GM19372 (cell line): Measurements from ENCODE around the gene MED20.
"Not testable (repeated sequence)": the region's sequence is repeated elsewhere in the genome, so short reads cannot be mapped to it uniquely, and the experiment has no call there.

Experiments
- ATAC-seq: cut with Tn5 transposase; IDR thresholded peaks from one replicate; pipeline ENCODE4 v1.9.1; 2021; ENCODE audit warnings: mild to moderate bottlenecking, low read depth, moderate library complexity; ENCODE audit not compliant: unreplicated experiment

The MED20 gene

GRCh38 chr6:41920921-41921711 is at the start of gene MED20, which contains the start of gene BYSL:
Gene MED20 (minus strand): TSS chr6:41921139. CDS start chr6:41921018, 121 bp downstream.
Gene BYSL (plus strand): TSS chr6:41921499. CDS start chr6:41921563, 64 bp downstream.
- ATAC-seq, result peak; percentile 91

GRCh38 chr6:41970436-41970846 is 49.5 kb upstream of the MED20 start:
- no peak for ATAC-seq

GRCh38 chr6:41967312-41968287 is 46.7 kb upstream of the MED20 start:
- no peak for ATAC-seq

GRCh38 chr6:41966961-41967311 is 46.0 kb upstream of the MED20 start:
- no peak for ATAC-seq

- ATAC-seq, result no peak
These were observed 45.4 kb upstream of the MED20 start for GRCh38 chr6:41966214-41966920.

- no peak for ATAC-seq
These were observed 44.7 kb upstream of the MED20 start for GRCh38 chr6:41965429-41966213.

GRCh38 chr6:41964201-41964887 is 43.4 kb upstream of the MED20 start:
- ATAC-seq, result no peak

- ATAC-seq, result no peak
These were observed 42.4 kb upstream of the MED20 start for GRCh38 chr6:41963371-41963770.

GRCh38 chr6:41960028-41960427 is 39.1 kb upstream of the MED20 start:
- no peak for ATAC-seq

- ATAC-seq, result no peak
These were observed 37.3 kb upstream of the MED20 start for GRCh38 chr6:41958022-41958856.

GRCh38 chr6:41957117-41957516 is 36.2 kb upstream of the MED20 start:
- no peak for ATAC-seq

- ATAC-seq, result no peak
These were observed 34.5 kb upstream of the MED20 start for GRCh38 chr6:41955412-41955811.

- ATAC-seq, result no peak
These were observed 33.7 kb upstream of the MED20 start for GRCh38 chr6:41954668-41955067.

GRCh38 chr6:41947581-41948220 is 26.8 kb upstream of the MED20 start:
- no peak for ATAC-seq

GRCh38 chr6:41943456-41943855 is 22.5 kb upstream of the MED20 start:
- ATAC-seq, result no peak

- ATAC-seq, result not testable (repeated sequence)
These were observed 21.9 kb upstream of the MED20 start for GRCh38 chr6:41942882-41943281.

GRCh38 chr6:41942067-41942851 is 21.3 kb upstream of the MED20 start:
- peak; percentile 8 for ATAC-seq
